ENCODE measurements around the gene SLC15A2. TPM values are rescaled to one million over a fixed set of nuclear protein-coding genes. Genes with fewer than 3 reads are reported as not detected.

Gene SLC15A2
- total and polyA plus RNA-seq, 9 donors: 17.3 to 56.0 (median 28.5) TPM

DNA sequence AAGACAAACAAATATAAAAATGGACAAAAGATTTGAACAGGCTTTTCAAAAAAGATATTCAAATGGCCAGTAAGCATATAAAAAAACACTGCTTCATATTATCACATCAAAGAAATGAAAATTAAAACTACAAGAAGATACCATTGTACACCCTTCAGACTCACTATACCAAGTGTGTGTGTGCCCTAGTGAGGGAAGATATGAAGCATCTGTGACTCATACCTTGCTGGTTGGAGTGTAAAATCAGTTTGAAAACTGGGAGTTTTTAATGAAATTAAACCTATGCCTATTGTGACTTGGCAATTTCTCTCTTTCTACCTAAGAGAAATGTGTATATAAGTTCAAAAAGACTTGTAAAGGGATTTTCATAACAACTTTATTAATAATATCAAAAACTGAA, 23.5 kb upstream of the SLC15A2 start:
- Histone ChIP-seq H3K27me3 (ENCODE audit: control insufficient read depth, insufficient read depth, low read length) (no peaks in the 10 kb centered on the region), H3K9me3 (replicated peaks; ENCODE audit: control insufficient read depth, low read depth, low read length) (no peaks in the 10 kb centered on the region), H3K36me3 (ENCODE audit: control insufficient read depth, insufficient read depth, low read length) (no peaks in the 10 kb centered on the region), H3K27ac (ENCODE audit: low read length) (no peak overlapping the region), H3K4me1 (ENCODE audit: control insufficient read depth, insufficient read depth, low read length) (no peaks in the 10 kb centered on the region), H3K4me3 (ENCODE audit: low read length) (no peak overlapping the region)
- no peak for DNase-seq

DNA sequence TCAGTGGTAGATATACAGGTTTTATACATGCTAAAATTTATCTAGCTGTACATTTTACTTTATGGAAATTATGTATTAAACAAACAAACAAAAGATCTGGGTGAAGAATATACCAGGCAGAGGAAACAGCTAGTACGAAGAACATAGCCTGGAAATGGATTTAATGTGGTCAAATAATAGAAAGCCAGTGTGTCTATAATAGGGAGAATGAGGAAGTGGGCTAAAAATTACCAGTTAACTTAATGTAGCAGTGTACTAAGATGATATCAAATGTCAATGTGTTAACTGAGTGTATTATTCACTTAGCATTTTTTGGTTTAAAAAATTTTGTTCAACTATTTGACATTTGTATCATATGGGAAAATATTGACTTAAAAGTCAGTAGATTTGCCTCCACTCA, 22.8 kb upstream of the SLC15A2 start:
- H3K4me3 ChIP-seq (ENCODE audit: low read length): no peak overlapping the region
- no peak for DNase-seq
- no peak overlapping the region for H3K27ac ChIP-seq (ENCODE audit: low read length)
- no peaks in the 10 kb centered on the region for H3K36me3 ChIP-seq (ENCODE audit: control insufficient read depth, insufficient read depth, low read length)
- no peaks in the 10 kb centered on the region for H3K27me3 ChIP-seq (ENCODE audit: control insufficient read depth, insufficient read depth, low read length)
- no peaks in the 10 kb centered on the region for H3K9me3 ChIP-seq (replicated peaks; ENCODE audit: control insufficient read depth, low read depth, low read length)
- WGBS (ENCODE audit: insufficient coverage): 80% methylated on average over 1 of the region's 1 CpG
- H3K4me1 ChIP-seq (ENCODE audit: control insufficient read depth, insufficient read depth, low read length): no peaks in the 10 kb centered on the region

DNA sequence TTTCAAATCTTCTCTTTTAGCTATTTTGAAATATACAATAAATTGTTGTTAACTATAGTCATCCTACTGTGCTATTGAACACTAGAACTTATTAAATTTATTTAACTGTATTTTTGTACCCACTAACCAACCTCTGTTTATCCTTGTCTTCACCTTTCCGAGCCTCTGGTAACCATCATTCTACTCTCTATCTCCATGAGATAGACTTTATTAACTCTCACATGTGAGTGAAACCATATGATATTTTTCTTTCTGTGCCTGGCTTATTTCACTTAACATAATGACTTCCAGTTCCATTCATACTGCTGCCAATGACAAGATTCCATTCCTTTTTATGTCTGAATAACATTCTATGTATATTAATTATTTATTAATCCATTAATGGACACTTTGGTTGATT, 15.8 kb upstream of the SLC15A2 start:
- Histone ChIP-seq H3K4me3 (ENCODE audit: low read length) (no peak overlapping the region), H3K9me3 (replicated peaks; ENCODE audit: control insufficient read depth, low read depth, low read length) (no peaks in the 10 kb centered on the region), H3K27me3 (ENCODE audit: control insufficient read depth, insufficient read depth, low read length) (no peaks in the 10 kb centered on the region), H3K4me1 (ENCODE audit: control insufficient read depth, insufficient read depth, low read length) (no peaks in the 10 kb centered on the region), H3K27ac (ENCODE audit: low read length) (no peak overlapping the region), H3K36me3 (ENCODE audit: control insufficient read depth, insufficient read depth, low read length) (no peaks in the 10 kb centered on the region)
- no peak for DNase-seq
- WGBS (ENCODE audit: insufficient coverage): no CpG with 5 or more reads among the region's 1 CpG

DNA sequence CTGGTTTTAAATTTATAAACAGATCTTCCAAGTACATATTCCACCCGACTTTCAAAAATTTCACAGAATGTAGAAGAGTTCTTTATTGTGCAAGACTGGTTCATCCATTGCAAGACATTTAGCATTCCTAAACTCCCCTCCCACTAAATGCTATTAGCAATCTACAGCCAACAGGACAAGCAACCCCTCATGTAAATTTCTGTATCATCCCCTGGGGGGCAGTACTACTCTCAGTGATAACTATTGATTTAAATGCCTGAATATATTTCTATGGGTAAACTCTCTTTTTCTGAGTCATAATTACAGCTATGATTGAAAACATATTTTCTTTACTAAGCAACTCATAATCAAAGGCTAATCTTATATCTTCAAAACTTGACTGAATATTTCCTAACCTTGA, 10.7 kb upstream of the SLC15A2 start:
- DNase-seq: peak; percentile 2
- no peak overlapping the region for H3K4me3 ChIP-seq (ENCODE audit: low read length)
- H3K9me3 ChIP-seq (replicated peaks; ENCODE audit: control insufficient read depth, low read depth, low read length): no peaks in the 10 kb centered on the region
- H3K36me3 ChIP-seq (ENCODE audit: control insufficient read depth, insufficient read depth, low read length): no peaks in the 10 kb centered on the region
- WGBS (ENCODE audit: insufficient coverage): no CpG with 5 or more reads among the region's 1 CpG
- no peak overlapping the region for H3K27ac ChIP-seq (ENCODE audit: low read length)
- H3K4me1 ChIP-seq (ENCODE audit: control insufficient read depth, insufficient read depth, low read length): no peaks in the 10 kb centered on the region
- no peaks in the 10 kb centered on the region for H3K27me3 ChIP-seq (ENCODE audit: control insufficient read depth, insufficient read depth, low read length)

DNA sequence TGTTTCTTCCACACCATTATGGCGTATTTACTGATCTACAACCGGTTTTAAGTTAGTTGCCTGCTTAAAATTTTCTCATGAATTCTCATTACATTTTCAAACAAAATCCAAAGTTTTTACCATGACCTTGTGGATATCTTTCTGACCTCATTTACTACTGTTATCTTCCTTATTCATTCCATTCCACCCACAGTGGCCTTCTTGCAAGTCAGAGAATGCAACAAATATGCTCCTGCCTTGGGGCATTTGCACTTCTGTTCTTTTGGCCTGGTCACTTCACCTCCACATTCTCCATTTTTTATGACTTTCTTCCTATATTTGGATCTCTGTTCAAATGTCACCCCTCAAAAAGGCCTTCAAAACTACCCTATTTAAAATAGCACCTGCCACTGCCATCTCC, 8.8 kb upstream of the SLC15A2 start:
- H3K9me3 ChIP-seq (replicated peaks; ENCODE audit: control insufficient read depth, low read depth, low read length): no peaks in the 10 kb centered on the region
- H3K36me3 ChIP-seq (ENCODE audit: control insufficient read depth, insufficient read depth, low read length): no peaks in the 10 kb centered on the region
- no peak for DNase-seq
- H3K27ac ChIP-seq (ENCODE audit: low read length): no peak overlapping the region
- no peak overlapping the region for H3K4me3 ChIP-seq (ENCODE audit: low read length)
- 81% methylated on average over 2 of the region's 2 CpGs for WGBS (ENCODE audit: insufficient coverage)
- no peaks in the 10 kb centered on the region for H3K4me1 ChIP-seq (ENCODE audit: control insufficient read depth, insufficient read depth, low read length)
- H3K27me3 ChIP-seq (ENCODE audit: control insufficient read depth, insufficient read depth, low read length): no peaks in the 10 kb centered on the region

DNA sequence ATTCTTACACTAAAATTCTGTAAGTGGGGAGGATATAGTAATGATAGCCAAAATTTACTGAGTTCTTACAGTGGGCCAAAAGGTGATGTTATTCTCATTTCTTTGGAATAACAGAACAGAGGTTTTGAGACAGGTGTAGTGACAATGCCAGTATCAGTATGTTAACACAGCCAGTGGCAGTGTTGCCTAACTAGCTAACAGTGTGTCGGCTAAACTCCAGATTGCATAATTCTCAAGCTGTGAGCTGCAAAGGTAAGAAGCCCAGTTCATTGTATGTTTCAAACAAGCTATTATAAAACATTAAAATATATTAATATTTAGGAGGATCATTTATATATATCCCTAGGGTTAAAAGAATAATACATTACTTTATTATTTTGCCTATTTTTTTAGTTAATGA, 920 bp downstream of the SLC15A2 start:
- Histone ChIP-seq H3K36me3 (ENCODE audit: control insufficient read depth, insufficient read depth, low read length) (peaks cover 2% of the 10 kb centered on the region), H3K4me3 (ENCODE audit: low read length) (peak overlapping the region; percentile 38), H3K27ac (ENCODE audit: low read length) (no peak overlapping the region), H3K4me1 (ENCODE audit: control insufficient read depth, insufficient read depth, low read length) (peaks cover 8% of the 10 kb centered on the region), H3K27me3 (ENCODE audit: control insufficient read depth, insufficient read depth, low read length) (no peaks in the 10 kb centered on the region), H3K9me3 (replicated peaks; ENCODE audit: control insufficient read depth, low read depth, low read length) (no peaks in the 10 kb centered on the region)
- WGBS (ENCODE audit: insufficient coverage): no CpG with 5 or more reads among the region's 1 CpG
- peak; percentile 19 for DNase-seq

DNA sequence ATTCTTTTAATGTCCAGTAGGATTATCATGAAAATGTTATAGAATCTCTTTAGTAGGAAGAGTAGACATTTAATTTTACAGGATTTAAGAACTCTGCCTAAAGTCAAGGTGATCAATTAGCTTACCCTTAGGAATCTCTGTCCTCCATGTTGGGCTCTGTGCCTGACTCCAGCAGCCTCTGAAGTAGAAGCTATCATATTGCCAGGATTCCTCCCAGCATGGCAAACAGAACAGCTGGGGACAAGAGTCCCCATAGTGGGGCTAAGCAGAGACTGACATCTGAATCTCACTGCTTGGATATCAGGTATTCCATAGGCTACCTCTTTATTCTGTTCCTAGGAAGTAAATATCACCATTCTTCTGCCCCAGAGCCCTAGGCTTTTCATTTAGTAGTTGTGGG, 1.5 kb downstream of the SLC15A2 start:
- peak; percentile 44 for DNase-seq
- Histone ChIP-seq H3K36me3 (ENCODE audit: control insufficient read depth, insufficient read depth, low read length) (peaks cover 2% of the 10 kb centered on the region), H3K4me1 (ENCODE audit: control insufficient read depth, insufficient read depth, low read length) (peaks cover 8% of the 10 kb centered on the region), H3K4me3 (ENCODE audit: low read length) (peak overlapping the region; percentile 38), H3K27ac (ENCODE audit: low read length) (no peak overlapping the region), H3K27me3 (ENCODE audit: control insufficient read depth, insufficient read depth, low read length) (no peaks in the 10 kb centered on the region), H3K9me3 (replicated peaks; ENCODE audit: control insufficient read depth, low read depth, low read length) (no peaks in the 10 kb centered on the region)

DNA sequence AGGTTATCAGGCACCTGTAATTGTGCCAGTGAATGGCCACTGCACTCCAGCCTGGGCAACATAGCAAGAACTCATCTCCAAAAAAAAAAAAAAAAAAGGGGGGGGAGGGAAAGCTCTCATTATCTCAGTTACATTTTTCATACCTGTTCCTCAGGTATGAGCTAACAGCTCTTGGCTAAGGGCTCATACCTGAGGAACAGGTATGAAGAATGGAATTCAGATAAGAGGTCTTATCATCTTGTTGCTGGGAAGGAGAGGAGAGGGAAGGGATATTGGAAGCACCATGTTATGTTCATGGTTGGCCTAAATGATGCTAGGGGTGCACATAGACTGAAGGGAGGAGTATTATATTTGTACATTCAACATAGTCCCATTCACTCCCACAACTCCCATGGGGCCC, 2.6 kb downstream of the SLC15A2 start:
- H3K27ac ChIP-seq (ENCODE audit: low read length): no peak overlapping the region
- H3K4me3 ChIP-seq (ENCODE audit: low read length): no peak overlapping the region
- peaks cover 2% of the 10 kb centered on the region for H3K36me3 ChIP-seq (ENCODE audit: control insufficient read depth, insufficient read depth, low read length)
- no peaks in the 10 kb centered on the region for H3K27me3 ChIP-seq (ENCODE audit: control insufficient read depth, insufficient read depth, low read length)
- no peaks in the 10 kb centered on the region for H3K9me3 ChIP-seq (replicated peaks; ENCODE audit: control insufficient read depth, low read depth, low read length)
- no peak for DNase-seq
- peaks cover 8% of the 10 kb centered on the region for H3K4me1 ChIP-seq (ENCODE audit: control insufficient read depth, insufficient read depth, low read length)

DNA sequence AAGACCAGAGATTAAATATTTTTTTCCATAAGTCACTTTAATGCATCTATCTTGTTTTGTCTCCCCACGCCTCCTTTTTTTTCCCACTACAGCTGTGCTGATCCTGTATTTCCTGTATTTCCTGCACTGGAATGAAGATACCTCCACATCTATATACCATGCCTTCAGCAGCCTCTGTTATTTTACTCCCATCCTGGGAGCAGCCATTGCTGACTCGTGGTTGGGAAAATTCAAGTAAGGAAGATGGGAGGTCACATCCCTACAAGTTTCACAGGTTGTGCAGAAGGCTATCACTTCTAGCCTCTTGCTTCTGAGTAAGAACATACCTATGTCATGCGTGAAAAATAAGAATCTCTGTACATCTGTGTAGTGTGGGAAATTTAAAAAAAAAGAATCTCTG, 3.1 kb downstream of the SLC15A2 start:
- no peak for DNase-seq
- Histone ChIP-seq H3K9me3 (replicated peaks; ENCODE audit: control insufficient read depth, low read depth, low read length) (no peaks in the 10 kb centered on the region), H3K36me3 (ENCODE audit: control insufficient read depth, insufficient read depth, low read length) (peaks cover 2% of the 10 kb centered on the region), H3K4me3 (ENCODE audit: low read length) (no peak overlapping the region), H3K27ac (ENCODE audit: low read length) (no peak overlapping the region), H3K4me1 (ENCODE audit: control insufficient read depth, insufficient read depth, low read length) (peaks cover 8% of the 10 kb centered on the region), H3K27me3 (ENCODE audit: control insufficient read depth, insufficient read depth, low read length) (no peaks in the 10 kb centered on the region)
- 80% methylated on average over 1 of the region's 3 CpGs for WGBS (ENCODE audit: insufficient coverage)

DNA sequence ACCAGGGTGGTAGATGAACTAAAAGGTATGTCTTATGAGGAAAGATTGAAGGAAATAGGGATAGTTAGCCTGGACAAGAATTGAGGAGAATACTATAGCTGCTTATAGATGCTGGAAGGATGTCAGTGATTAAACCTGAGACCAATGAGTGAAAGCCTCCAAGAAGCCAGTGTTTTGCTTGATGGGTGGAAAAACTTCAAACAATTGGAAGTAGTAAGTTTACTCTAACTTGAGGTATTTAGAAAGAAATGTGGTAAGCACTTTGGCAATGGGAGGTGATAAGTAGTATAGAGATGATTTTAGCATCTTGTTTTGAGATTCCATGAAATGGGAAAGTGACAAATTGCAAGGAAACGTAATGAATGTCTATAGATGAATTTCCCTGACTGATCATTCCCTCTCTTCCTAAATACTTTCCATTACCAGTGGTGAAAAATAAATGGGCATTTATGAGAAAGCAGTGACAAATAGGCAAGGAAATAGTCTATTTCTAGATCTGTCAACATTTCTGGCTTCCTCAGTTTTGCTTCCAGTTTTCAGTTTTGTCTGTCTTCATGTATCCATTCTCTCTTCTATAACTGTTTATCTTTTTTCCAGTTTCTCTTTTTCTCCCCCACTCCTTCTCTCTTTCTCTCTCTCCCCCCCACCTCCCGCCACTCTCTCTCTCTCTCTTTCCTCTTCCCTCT, 19.2 kb downstream of the SLC15A2 start:
- no peaks in the 10 kb centered on the region for H3K4me1 ChIP-seq (ENCODE audit: control insufficient read depth, insufficient read depth, low read length)
- peak; percentile 33 for DNase-seq
- peaks cover under 1% of the 10 kb centered on the region for H3K9me3 ChIP-seq (replicated peaks; ENCODE audit: control insufficient read depth, low read depth, low read length)
- no peaks in the 10 kb centered on the region for H3K27me3 ChIP-seq (ENCODE audit: control insufficient read depth, insufficient read depth, low read length)
- H3K4me3 ChIP-seq (ENCODE audit: low read length): no peak overlapping the region
- H3K36me3 ChIP-seq (ENCODE audit: control insufficient read depth, insufficient read depth, low read length): no peaks in the 10 kb centered on the region
- 67% methylated on average over 1 of the region's 2 CpGs for whole genome bisulfite sequencing (ENCODE audit: insufficient coverage)
- no peak overlapping the region for H3K27ac ChIP-seq (ENCODE audit: low read length)
